ENCODE data around the gene BCL3. TPM values are rescaled to one million over a fixed set of nuclear protein-coding genes. Genes with fewer than 3 reads are reported as not detected.

Gene BCL3
- total and polyA plus RNA-seq, 2 of the 13 experiments (the other 11 are each of a cell fraction or from before 2014, with no cell fraction given), result 2.3 to 4.0 TPM

DNA sequence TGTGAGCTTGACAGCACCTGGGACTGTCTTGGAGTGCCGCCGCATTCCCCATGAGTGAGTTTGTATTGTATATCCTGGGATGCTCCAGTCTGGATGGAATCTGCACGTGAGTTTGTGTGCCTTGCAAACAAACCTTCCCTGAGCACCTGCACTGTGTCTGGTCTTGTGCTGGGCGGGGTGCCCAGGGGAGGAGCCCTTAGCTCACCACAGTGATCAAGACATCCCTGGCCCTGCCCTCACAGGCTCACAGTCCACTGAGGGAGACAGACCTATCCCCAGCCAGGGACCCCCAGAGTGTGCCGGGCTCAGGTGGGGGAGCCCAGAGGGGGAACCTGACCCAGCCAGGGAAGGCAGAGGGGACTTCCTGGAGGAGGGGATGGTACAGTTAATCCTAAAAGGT is 58.7 kb downstream of the BCL3 start (continued):
- TF ChIP-seq, protein P1, sequence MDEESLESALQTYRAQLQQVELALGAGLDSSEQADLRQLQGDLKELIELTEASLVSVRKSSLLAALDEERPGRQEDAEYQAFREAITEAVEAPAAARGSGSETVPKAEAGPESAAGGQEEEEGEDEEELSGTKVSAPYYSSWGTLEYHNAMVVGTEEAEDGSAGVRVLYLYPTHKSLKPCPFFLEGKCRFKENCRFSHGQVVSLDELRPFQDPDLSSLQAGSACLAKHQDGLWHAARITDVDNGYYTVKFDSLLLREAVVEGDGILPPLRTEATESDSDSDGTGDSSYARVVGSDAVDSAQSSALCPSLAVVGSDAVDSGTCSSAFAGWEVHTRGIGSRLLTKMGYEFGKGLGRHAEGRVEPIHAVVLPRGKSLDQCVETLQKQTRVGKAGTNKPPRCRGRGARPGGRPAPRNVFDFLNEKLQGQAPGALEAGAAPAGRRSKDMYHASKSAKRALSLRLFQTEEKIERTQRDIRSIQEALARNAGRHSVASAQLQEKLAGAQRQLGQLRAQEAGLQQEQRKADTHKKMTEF (CRISPR knock-in tag; IDR thresholded peaks at IDR 0.05), result no peak
- TF ChIP-seq RXRA (CRISPR knock-in tag; IDR thresholded peaks at IDR 0.05), result peak; percentile 64; the same call in 1 of the 2 replicates
- no peak for TF ChIP-seq ZNF547 (CRISPR knock-in tag; IDR thresholded peaks at IDR 0.05)
- TF ChIP-seq ZNF12 (CRISPR knock-in tag; IDR thresholded peaks at IDR 0.05), result peak; percentile 45; the same call in 1 of the 2 replicates
- no peak for TF ChIP-seq ISX (CRISPR knock-in tag; conservative IDR thresholded peaks at IDR 0.05)
- no peak for TF ChIP-seq FOSL1 (CRISPR knock-in tag; IDR thresholded peaks at IDR 0.05; ENCODE audit: borderline replicate concordance)
- TF ChIP-seq ETV6 (CRISPR knock-in tag; conservative IDR thresholded peaks at IDR 0.05), result no peak
- TF ChIP-seq, protein P2, sequence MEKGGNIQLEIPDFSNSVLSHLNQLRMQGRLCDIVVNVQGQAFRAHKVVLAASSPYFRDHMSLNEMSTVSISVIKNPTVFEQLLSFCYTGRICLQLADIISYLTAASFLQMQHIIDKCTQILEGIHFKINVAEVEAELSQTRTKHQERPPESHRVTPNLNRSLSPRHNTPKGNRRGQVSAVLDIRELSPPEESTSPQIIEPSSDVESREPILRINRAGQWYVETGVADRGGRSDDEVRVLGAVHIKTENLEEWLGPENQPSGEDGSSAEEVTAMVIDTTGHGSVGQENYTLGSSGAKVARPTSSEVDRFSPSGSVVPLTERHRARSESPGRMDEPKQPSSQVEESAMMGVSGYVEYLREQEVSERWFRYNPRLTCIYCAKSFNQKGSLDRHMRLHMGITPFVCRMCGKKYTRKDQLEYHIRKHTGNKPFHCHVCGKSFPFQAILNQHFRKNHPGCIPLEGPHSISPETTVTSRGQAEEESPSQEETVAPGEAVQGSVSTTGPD (CRISPR knock-in tag; IDR thresholded peaks at IDR 0.05), result no peak
- no peak for TF ChIP-seq RELA (CRISPR knock-in tag; IDR thresholded peaks at IDR 0.05)
- TF ChIP-seq, protein P3, sequence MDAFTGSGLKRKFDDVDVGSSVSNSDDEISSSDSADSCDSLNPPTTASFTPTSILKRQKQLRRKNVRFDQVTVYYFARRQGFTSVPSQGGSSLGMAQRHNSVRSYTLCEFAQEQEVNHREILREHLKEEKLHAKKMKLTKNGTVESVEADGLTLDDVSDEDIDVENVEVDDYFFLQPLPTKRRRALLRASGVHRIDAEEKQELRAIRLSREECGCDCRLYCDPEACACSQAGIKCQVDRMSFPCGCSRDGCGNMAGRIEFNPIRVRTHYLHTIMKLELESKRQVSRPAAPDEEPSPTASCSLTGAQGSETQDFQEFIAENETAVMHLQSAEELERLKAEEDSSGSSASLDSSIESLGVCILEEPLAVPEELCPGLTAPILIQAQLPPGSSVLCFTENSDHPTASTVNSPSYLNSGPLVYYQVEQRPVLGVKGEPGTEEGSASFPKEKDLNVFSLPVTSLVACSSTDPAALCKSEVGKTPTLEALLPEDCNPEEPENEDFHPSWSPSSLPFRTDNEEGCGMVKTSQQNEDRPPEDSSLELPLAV (CRISPR knock-in tag; conservative IDR thresholded peaks at IDR 0.05; ENCODE audit: low read depth), result no peak
- TF ChIP-seq RARG (CRISPR knock-in tag; IDR thresholded peaks at IDR 0.05; ENCODE audit: low read depth), result no peak
- TF ChIP-seq ZNF747 (CRISPR knock-in tag; IDR thresholded peaks at IDR 0.05; ENCODE audit: borderline replicate concordance), result no peak
- TF ChIP-seq FOSL2 (CRISPR knock-in tag; IDR thresholded peaks at IDR 0.05), result peak; percentile 71
- no peak for TF ChIP-seq SYNCRIP (IDR thresholded peaks at IDR 0.05; ENCODE audit: insufficient read depth, low read depth, low read length)
- TF ChIP-seq, protein P4, sequence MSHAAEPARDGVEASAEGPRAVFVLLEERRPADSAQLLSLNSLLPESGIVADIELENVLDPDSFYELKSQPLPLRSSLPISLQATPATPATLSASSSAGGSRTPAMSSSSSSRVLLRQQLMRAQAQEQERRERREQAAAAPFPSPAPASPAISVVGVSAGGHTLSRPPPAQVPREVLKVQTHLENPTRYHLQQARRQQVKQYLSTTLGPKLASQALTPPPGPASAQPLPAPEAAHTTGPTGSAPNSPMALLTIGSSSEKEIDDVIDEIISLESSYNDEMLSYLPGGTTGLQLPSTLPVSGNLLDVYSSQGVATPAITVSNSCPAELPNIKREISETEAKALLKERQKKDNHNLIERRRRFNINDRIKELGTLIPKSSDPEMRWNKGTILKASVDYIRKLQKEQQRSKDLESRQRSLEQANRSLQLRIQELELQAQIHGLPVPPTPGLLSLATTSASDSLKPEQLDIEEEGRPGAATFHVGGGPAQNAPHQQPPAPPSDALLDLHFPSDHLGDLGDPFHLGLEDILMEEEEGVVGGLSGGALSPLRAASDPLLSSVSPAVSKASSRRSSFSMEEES (CRISPR knock-in tag; IDR thresholded peaks at IDR 0.05), result peak; percentile 82
- TF ChIP-seq ZNF549 (CRISPR knock-in tag; IDR thresholded peaks at IDR 0.05), result no peak
- TF ChIP-seq ZNF317 (CRISPR knock-in tag; IDR thresholded peaks at IDR 0.05), result no peak
- TF ChIP-seq GLI4 (CRISPR knock-in tag; IDR thresholded peaks at IDR 0.05; ENCODE audit: borderline replicate concordance), result no peak
- TF ChIP-seq MTA1 (CRISPR knock-in tag; IDR thresholded peaks at IDR 0.05; ENCODE audit: borderline replicate concordance), result peak; percentile 79
- TF ChIP-seq, protein P5, sequence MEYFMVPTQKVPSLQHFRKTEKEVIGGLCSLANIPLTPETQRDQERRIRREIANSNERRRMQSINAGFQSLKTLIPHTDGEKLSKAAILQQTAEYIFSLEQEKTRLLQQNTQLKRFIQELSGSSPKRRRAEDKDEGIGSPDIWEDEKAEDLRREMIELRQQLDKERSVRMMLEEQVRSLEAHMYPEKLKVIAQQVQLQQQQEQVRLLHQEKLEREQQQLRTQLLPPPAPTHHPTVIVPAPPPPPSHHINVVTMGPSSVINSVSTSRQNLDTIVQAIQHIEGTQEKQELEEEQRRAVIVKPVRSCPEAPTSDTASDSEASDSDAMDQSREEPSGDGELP (IDR thresholded peaks at IDR 0.05; ENCODE audit: borderline replicate concordance, low read depth), result 0 out of 2 replicates have a peak, but pooled peaks have one; percentile 10
- TF ChIP-seq ZNF329 (CRISPR knock-in tag; IDR thresholded peaks at IDR 0.05; ENCODE audit: low read depth), result no peak
- TF ChIP-seq FOXP1 (IDR thresholded peaks at IDR 0.05), result no peak
- peak; percentile 79 for TF ChIP-seq FOXP1 (CRISPR knock-in tag; IDR thresholded peaks at IDR 0.05)
- TF ChIP-seq SMYD3 (CRISPR knock-in tag; IDR thresholded peaks at IDR 0.05), result no peak
